Activated naive CD8-positive, alpha-beta T cell treated with anti-CD3 and anti-CD28 coated beads, Interleukin-2, amount 50 U/mL, for 16 hours (primary cell): ENCODE results near the gene C16orf46.

Source experiments
- DNase-seq: peaks from one replicate; pipeline ENCODE4 v3.0.0-alpha.2; 2020; ENCODE audit warnings: low read depth, low spot score

The C16orf46 gene

DNA sequence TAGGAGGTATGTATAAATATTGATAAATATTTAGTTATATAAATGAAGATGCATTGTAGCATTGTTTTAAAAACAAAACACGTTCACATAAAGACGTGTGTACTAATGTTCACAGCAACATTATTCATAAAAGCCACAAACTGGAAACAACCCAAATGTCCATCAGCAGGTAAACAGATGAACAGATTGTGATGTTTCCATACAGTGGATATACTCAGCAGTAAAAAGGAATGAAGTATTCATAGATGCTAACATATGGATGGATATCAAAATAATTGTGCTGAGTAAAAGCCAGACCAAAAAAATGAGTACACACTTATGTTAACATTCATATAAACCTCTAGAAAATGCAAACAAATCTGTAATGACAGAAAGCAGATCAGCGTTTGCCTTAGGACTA lies 64.1 kb downstream of the C16orf46 start:
- no peak for DNase-seq
